ENCODE results near the gene MTMR2.

- TF ChIP-seq, protein P1, sequence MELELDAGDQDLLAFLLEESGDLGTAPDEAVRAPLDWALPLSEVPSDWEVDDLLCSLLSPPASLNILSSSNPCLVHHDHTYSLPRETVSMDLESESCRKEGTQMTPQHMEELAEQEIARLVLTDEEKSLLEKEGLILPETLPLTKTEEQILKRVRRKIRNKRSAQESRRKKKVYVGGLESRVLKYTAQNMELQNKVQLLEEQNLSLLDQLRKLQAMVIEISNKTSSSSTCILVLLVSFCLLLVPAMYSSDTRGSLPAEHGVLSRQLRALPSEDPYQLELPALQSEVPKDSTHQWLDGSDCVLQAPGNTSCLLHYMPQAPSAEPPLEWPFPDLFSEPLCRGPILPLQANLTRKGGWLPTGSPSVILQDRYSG (CRISPR knock-in tag; IDR thresholded peaks at IDR 0.05) = no peak
- TF ChIP-seq POLR2A (IDR thresholded peaks at IDR 0.05; ENCODE audit: insufficient read depth in 1 of 2, low read depth in 2 of 2, low read length in 2 of 2) = no peak
- no peak for TF ChIP-seq MXD4 (CRISPR knock-in tag; IDR thresholded peaks at IDR 0.05)
- TF ChIP-seq ZNF530 (CRISPR knock-in tag; IDR thresholded peaks at IDR 0.05; ENCODE audit: low read depth) = no peak
- no peak for TF ChIP-seq ZSCAN30 (CRISPR knock-in tag; IDR thresholded peaks at IDR 0.05)
- TF ChIP-seq ZMYM2 (CRISPR knock-in tag; IDR thresholded peaks at IDR 0.05) = no peak
These were observed 88.0 kb downstream of the MTMR2 start for GRCh38 chr11:95835768-95836488.

Measured in HepG2 (cell line).